CD4-positive, alpha-beta T cell treated with Interleukin-17A for 1 hour (primary cell): ENCODE data around the gene CELSR1.
"Not testable (repeated sequence)": the region's sequence is repeated elsewhere in the genome, so short reads cannot be mapped to it uniquely, and the experiment has no call there.

ENCODE experiments used
- DNase-seq: peaks from one replicate; pipeline ENCODE4 v3.0.0-alpha.2; 2020

The CELSR1 gene

DNA sequence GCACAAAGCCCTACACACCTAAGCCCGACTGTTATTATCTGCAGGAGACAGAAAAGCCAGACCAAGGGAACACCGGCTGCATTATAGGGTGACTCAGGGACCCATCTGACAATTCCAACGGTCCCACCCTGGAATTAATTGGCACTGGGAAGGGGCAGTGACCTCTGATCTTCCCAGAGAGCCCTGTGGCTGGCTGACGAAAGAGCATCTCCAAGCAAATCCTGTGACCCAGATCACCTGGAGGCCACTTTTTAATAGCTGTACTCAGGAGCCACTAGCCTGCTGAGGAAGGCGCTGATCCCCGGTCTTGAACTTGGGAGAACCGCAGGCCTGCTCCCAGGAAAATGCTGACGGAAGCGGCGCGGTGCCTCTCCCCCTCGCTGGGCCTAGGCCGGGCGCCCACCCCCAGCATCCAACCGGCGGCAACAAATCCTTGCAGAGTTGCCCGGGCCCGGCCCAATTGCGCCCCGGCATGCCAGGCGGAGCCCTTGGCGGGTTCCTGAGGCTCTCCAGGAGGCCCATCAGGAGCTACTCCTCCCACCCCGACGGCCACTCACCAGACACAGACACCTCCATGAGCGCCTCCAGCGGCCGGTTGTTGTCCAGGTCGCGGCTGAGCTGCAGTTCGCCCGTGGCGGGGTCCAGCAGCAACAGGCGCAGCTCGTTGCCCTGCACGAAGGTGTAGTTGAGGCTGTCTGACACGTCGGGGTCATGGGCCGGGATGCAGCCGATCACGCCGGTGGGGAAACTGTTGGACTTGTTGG is 4.2 kb downstream of the CELSR1 start:
- DNase-seq = no peak

- DNase-seq = no peak
Measured at GRCh38 chr22:46532416-46532815, 5.0 kb downstream of the CELSR1 start.

GRCh38 chr22:46531581-46532175 is 5.7 kb downstream of the CELSR1 start:
- DNase-seq = no peak

DNA sequence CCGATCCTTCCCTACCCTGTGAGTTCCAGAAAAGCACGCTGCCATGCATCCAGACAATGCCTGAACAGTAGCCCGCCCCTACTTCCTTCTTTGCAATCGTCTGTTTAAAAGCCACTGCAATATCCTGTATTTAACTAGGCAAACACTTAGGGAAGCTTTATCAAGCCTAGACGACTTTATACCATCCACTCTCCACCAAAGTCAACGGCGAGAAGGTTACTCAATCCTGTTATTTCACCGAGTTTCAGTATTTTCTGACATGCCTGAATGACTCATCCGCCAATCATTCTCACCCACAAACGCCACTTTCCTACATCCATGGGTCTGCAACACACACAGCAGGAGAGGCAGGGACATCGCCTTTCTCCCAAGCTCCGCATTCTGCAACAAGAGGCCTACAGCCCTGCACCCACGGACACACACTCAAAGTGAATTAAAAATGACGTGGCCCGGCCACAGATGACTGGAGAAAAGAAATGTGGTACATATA is 9.3 kb downstream of the CELSR1 start:
- DNase-seq = no peak

- no peak for DNase-seq
Measured at GRCh38 chr22:46526244-46526839, 11.1 kb downstream of the CELSR1 start.

DNA sequence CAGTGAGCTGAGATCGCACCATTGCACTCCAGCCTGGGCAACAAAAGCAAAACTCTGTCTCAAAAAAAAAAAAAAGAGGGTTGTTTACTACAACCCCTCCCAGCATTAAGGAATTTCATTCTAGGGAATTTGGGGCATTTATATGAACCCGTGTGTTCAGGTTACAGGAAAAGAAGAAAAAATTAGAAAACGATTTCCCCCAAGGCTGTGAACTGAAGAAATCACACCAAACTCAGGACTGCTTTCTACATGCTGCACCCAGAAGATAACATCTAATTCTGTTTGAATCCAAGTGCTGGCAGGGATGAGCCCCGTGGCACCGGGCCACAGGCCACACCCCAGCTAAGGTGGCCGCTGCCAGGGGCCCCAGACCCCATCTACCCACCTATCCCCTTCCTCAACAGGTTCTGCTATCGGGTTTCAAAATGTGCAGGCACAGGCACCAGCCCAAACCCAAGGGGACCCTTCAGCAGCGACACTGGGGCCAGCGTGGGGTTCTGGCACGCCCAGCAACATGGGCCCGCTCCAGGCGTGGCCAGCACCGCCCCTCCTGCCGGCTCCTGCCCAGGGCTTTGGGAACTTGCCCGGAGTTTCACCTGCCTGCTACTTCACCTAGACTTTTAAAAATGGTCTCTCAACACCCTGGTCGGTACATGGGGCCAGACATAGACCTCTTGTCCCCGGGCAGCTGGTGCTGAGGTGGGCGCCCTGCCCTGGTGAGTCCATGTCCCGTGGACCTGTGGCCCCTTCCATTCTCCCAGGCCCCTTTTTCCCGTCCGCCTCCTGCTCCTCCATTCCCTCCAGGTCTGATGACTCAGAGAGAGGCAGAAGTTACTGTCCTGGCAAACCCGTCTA is 11.8 kb downstream of the CELSR1 start:
- DNase-seq = no peak

DNA sequence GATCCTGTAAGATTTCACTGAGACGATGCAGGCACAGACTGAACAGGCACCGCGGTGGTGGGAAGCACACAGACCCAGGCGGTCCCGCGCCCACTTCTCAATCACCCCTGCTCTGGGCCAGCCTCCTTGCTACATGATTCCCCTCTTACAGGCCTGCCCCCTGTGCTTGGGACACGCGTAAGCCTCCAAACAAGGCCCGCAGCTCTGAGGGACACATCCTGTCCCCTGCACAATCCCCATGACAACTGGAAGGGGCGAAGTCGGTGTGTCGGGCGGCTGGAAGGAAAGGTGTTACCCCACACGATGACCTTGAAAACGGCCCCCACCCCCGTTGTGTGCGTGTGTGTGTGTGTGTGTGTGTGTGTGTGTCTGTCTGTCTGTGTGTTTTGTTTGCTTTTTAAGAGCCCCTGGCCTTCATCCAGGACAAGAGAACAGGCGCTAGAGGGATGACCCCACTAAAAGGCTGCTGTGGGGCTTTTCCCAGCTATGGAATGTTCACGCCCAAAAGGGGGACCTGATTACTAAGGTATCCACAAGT is 13.1 kb downstream of the CELSR1 start:
- no peak for DNase-seq

DNA sequence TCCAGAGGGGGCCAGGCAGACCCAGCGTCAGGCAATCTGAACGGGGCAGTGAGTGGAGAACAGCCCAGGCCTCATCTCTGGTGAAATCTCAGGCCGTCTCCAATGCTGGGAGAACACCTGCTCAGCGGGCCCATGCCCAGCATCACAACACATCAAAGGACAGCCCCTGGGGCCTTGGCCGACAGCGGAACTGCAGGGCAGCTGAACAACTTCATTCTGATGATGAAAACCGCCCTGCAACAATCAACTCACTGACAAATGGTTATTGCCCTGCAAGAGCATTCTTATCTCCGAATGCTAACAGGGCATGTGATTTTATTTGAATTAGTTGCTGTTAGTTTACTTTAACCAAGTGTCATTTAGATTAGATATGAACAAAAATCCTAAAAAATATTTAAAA is 14.6 kb downstream of the CELSR1 start:
- DNase-seq = no peak

DNA sequence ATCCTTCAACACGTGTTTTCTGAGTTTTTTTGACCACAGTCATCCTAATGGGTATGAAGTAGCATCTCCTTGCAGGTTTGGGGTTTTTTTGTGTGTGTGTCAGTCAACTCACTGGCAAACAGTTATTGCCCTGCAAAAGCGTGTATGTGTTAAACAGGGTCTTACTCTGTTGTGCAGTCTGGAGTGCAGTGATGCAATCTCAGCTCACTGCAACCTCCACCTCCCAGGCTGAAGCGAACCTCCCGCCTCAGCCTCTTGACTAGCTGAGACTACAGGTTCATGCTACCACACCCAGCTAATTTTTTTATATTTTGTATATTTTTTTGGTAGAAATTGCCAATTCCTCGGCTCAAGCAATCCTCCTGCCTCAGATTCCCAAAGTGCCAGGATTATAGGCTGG is 15.4 kb downstream of the CELSR1 start:
- no peak for DNase-seq

DNA sequence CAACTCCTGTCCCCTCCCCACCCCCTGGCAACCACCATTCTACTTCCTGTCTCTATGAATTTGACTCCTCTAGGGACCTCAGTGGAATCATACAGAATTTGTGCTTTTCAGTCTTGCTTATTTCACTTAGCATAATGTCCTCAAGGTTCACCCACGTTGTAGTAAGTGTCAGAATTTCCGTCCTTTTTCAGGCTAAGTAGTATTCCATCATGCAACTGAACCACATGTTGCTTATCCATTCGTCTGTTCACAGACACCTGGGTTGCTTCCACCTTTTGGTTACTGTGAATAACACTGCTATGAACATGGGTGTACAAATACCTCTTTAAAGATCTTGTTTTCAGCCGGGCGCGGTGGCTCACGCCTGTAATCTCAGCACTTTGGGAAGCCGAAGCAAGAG is 16.5 kb downstream of the CELSR1 start:
- DNase-seq = no peak

- DNase-seq = no peak
Measured at GRCh38 chr22:46519377-46519776, 18.0 kb downstream of the CELSR1 start.

- no peak for DNase-seq
Measured at GRCh38 chr22:46518542-46519325, 18.7 kb downstream of the CELSR1 start.

GRCh38 chr22:46518038-46518437 is 19.4 kb downstream of the CELSR1 start:
- DNase-seq = no peak

DNA sequence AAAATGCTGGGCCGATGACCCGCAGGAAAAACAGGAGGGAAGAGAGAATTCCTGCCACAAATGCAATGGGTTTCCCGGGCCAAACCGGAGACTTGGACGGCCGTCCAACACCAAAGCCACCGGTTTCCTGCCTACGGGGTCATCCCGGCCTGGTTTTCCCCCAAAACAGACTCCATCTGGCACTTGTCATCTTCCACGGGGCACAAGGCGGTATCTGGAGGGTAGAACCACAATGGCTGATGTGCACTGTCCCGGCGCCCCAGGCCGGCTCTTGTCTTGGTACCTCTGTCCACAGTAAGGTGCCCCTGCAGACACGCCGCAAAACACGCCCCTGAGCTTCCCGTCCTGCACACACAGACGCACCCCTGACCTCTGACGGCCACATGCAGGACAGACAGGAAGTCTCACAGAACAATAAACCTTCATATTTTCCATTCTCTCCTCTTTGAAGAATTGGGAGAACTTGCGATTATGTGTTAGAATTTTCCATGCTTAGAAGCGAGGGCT is 20.1 kb downstream of the CELSR1 start:
- no peak for DNase-seq

DNA sequence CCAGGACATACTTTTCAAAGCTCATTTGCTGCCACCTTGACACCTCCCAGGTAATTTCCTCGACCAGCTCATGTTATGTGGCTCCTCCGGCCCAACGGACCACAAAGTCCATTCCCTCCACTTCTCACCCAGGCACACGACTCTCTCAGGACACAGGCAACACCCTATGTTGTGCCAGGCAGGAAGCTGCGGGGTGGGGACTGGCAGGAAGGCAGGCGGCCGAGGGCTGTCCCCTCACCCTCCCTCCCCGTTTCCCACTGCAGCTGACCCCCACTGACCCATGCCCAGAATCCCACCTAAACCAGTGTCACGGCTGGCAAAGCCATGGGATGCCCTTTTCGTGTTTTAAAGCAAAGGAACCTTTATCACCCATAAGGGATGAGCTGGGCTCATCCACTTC is 20.8 kb downstream of the CELSR1 start:
- DNase-seq = no peak

GRCh38 chr22:46516112-46516487 is 21.3 kb downstream of the CELSR1 start:
- DNase-seq = not testable (repeated sequence)

- no peak for DNase-seq
Measured at GRCh38 chr22:46515208-46516111, 22.0 kb downstream of the CELSR1 start.

DNA sequence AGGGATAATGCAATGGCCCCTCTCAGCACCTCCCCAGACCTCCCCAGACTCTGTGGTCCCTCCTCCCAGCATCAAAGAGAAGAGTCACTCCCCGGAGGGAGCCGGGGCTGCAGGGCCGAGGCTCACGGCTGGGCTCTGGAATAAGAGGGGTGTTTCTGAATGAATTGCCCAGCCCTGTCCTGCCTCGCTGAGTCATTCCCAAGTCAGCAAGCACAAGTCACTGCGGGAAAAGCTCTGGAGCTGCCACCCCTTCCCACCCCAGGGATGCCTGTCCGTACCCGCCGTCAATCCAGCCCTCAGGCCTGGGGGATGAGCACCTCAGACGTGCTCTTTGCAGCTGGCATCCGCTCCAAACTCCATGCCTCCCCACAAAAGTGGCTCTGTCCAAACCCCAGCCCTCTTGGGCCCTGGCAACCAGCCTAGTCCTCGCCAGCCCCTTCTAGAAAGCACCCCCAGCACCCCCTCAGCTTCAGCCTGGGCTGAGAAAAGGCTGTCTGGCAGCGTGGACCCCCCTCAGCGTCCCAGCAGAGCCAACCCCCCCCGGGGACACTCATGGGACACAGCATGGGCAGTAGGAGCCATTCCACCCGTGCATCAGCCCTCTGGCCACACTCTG is 22.7 kb downstream of the CELSR1 start:
- no peak for DNase-seq

DNA sequence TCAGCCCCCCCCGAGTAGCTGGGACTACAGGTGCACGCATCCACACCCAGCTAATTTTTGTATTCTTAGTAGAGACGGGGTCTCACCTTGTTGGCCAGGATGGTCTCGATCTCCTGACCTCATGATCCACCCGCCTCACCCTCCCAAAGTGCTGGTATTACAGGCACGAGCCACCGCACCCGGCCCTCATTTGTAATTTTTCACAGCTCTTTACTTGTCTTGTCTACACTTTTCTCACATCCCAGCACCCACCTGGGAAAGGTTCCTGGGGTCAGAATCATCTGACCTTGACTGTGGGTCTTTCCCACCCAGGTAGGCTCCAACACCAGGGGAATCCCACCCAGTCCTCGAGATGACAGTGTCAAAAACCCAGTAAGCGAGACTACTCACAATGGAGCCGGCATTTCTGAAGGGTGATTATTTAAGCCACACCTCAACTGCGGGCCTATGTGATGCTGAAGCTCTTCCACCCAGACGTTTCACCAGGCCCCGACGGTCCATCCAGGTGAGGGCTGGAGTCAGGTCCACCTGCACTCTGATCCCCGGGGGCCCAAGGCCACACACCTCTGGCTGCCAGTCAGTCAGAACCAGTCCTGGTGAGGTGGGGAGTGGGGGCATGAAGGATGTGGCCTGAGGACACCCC is 23.4 kb downstream of the CELSR1 start:
- DNase-seq = no peak

DNA sequence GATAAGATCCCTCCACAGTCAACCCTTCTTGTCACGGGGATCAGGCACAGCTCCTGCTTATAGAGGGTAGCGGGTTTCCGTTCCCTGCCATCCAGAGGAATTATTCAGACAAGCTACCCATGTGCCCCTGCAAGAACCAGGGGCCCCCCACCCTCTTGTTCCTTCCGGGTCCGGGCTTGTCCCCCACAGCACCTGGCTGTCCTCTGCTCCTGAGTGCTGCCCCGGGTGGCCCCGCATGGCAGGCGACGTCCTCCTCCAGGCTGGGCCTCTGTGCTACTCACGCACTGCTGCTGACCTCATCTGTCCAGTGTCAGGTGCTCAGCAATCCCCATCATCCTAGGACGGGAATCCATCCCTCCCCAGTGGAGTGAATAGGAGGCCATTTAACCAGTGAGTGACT is 24.7 kb downstream of the CELSR1 start:
- DNase-seq = no peak
